OCI-LY1 (cell line): Measurements from ENCODE around the gene EFNA4.
A peak's percentile ranks its signal among the peaks of the same experiment; 100 is the strongest.

Experiments used
- H2AFZ ChIP-seq: fragments of 200-600 bp; sonication (generic), shearing (Covaris generic); 2 replicates; pipeline ENCODE4 v1.6.0; 2014; ENCODE audit warnings: antibody characterized with exemption, mild to moderate bottlenecking, low read length
- H3F3A ChIP-seq: fragments of 200-600 bp; sonication (generic), shearing (Covaris generic); 2 replicates; pipeline ENCODE4 v1.6.0; 2014; ENCODE audit warnings: mild to moderate bottlenecking, antibody characterized with exemption, low read length, moderate library complexity; ENCODE audit not compliant: insufficient read depth
- H3K27ac ChIP-seq: fragments of 200-600 bp; sonication (generic); 2 replicates; pipeline ENCODE4 v1.5.1; 2014; ENCODE audit warnings: low read length, mixed run types, mild to moderate bottlenecking, low read depth; ENCODE audit not compliant: poor library complexity, severe bottlenecking
- H3K27me3 ChIP-seq: fragments of 200-600 bp; sonication (generic); 2 replicates; pipeline ENCODE4 v1.6.0; 2014; ENCODE audit warnings: antibody characterized with exemption, mild to moderate bottlenecking, low read length, moderate library complexity; ENCODE audit not compliant: insufficient read depth
- H3K36me3 ChIP-seq: fragments of 200-600 bp; sonication (generic); 2 replicates; pipeline ENCODE4 v1.6.1; 2014; ENCODE audit warnings: mild to moderate bottlenecking, antibody characterized with exemption, low read length, moderate library complexity, mixed read lengths; ENCODE audit not compliant: insufficient read depth
- H3K4me1 ChIP-seq: fragments of 200-600 bp; sonication (generic); 2 replicates; pipeline ENCODE4 v1.5.1; 2014; ENCODE audit warnings: mild to moderate bottlenecking, low read length, moderate library complexity; ENCODE audit not compliant: insufficient read depth, severe bottlenecking
- H3K4me2 ChIP-seq: fragments of 200-600 bp; sonication (generic), shearing (Covaris generic); 2 replicates; pipeline ENCODE4 v1.6.1; 2014; ENCODE audit warnings: low read length
- H3K4me3 ChIP-seq: fragments of 200-600 bp; sonication (generic); 2 replicates; pipeline ENCODE4 v1.5.1; 2014; ENCODE audit warnings: low read length, low read depth, mild to moderate bottlenecking, mixed read lengths; ENCODE audit not compliant: poor library complexity, severe bottlenecking
- H3K79me2 ChIP-seq: fragments of 200-600 bp; shearing (Covaris generic); 2 replicates; pipeline ENCODE4 v1.6.1; 2016; ENCODE audit warnings: mixed run types, low read length, mixed read lengths; ENCODE audit not compliant: insufficient read depth
- H3K9ac ChIP-seq: fragments of 200-600 bp; sonication (generic), shearing (Covaris generic); 2 replicates; pipeline ENCODE4 v1.6.1; 2014; ENCODE audit warnings: mild to moderate bottlenecking, low read length, mixed read lengths
- H3K9me2 ChIP-seq: fragments of 200-600 bp; sonication (generic), shearing (Covaris generic); 2 replicates; pipeline ENCODE4 v1.6.1; 2014; ENCODE audit warnings: low read depth, mild to moderate bottlenecking, low read length, mixed read lengths
- H3K9me3 ChIP-seq: fragments of 200-600 bp; shearing (Covaris generic); 2 replicates; pipeline ENCODE4 v1.6.1; 2014; ENCODE audit warnings: low read length, mixed read lengths
- H4K20me1 ChIP-seq: fragments of 200-600 bp; sonication (generic), shearing (Covaris generic); 2 replicates; pipeline ENCODE4 v1.6.0; 2016; ENCODE audit warnings: mild to moderate bottlenecking, low read length; ENCODE audit not compliant: insufficient read depth
- EZH2 ChIP-seq: fragments of 200-600 bp; sonication (generic), shearing (Covaris generic); IDR thresholded peaks from 2 replicates; pipeline ENCODE4 v1.8.0; 2017; ENCODE audit warnings: borderline replicate concordance, mixed run types, mild to moderate bottlenecking, antibody characterized with exemption, low read length, moderate library complexity, mixed read lengths
- TF ChIP-seq, protein P1 (sequence below): fragments of 200-600 bp; sonication (generic), shearing (Covaris generic); IDR thresholded peaks from 2 replicates; pipeline ENCODE4 v1.5.1; 2017; ENCODE audit warnings: mild to moderate bottlenecking, antibody characterized with exemption, low read length, moderate library complexity, mixed read lengths

The EFNA4 gene

DNA sequence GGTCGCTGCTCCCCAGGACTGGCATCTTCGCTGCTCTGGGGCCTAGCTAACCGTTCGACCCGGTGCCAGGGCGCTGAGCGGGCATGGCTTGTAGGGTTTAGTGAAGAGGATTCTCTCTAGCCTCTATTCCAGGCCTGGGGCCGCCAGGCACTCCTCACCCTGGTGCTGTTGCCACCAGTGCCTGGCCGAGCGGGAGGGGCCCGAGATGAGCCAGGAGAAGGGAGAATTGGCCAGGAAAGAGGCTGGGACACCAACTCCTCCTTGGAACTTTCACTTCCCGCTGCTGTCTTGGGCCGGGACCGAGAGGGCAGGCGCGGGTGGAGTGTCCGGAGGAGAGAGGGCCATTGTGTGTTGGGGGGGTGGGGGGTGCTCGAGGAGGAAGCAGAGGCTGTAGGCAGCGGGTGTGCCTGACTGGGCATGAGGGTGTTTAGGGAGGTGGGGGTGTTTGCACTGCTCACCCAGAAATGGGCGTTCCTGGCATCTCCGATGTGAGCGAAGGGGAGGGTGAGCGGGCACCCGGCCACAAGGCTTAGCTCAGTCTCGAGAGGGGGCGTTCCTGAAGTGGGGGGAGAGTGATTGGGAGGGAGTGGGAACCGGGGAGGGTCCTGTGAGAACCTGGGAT is 11.7 kb upstream of the EFNA4 start:
- H3K9me2 ChIP-seq: no peaks in the 10 kb centered on the region
- H3K4me2 ChIP-seq: peak overlapping the region; percentile 85
- TF ChIP-seq, protein P1, sequence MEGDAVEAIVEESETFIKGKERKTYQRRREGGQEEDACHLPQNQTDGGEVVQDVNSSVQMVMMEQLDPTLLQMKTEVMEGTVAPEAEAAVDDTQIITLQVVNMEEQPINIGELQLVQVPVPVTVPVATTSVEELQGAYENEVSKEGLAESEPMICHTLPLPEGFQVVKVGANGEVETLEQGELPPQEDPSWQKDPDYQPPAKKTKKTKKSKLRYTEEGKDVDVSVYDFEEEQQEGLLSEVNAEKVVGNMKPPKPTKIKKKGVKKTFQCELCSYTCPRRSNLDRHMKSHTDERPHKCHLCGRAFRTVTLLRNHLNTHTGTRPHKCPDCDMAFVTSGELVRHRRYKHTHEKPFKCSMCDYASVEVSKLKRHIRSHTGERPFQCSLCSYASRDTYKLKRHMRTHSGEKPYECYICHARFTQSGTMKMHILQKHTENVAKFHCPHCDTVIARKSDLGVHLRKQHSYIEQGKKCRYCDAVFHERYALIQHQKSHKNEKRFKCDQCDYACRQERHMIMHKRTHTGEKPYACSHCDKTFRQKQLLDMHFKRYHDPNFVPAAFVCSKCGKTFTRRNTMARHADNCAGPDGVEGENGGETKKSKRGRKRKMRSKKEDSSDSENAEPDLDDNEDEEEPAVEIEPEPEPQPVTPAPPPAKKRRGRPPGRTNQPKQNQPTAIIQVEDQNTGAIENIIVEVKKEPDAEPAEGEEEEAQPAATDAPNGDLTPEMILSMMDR: no peak
- TF ChIP-seq EZH2: no peak
- H3K4me1 ChIP-seq: peaks cover 24% of the 10 kb centered on the region
- no peaks in the 10 kb centered on the region for H3K9me3 ChIP-seq
- no peaks in the 10 kb centered on the region for H3K27me3 ChIP-seq
- H3K9ac ChIP-seq: peak overlapping the region; percentile 73
- H3K79me2 ChIP-seq: no peaks in the 10 kb centered on the region
- H3F3A ChIP-seq: no peaks in the 10 kb centered on the region
- H3K36me3 ChIP-seq: peaks cover 5% of the 10 kb centered on the region
- no peak overlapping the region for H3K27ac ChIP-seq
- H4K20me1 ChIP-seq: no peaks in the 10 kb centered on the region
- H2AFZ ChIP-seq: no peak overlapping the region
- H3K4me3 ChIP-seq: peak overlapping the region; percentile 77

DNA sequence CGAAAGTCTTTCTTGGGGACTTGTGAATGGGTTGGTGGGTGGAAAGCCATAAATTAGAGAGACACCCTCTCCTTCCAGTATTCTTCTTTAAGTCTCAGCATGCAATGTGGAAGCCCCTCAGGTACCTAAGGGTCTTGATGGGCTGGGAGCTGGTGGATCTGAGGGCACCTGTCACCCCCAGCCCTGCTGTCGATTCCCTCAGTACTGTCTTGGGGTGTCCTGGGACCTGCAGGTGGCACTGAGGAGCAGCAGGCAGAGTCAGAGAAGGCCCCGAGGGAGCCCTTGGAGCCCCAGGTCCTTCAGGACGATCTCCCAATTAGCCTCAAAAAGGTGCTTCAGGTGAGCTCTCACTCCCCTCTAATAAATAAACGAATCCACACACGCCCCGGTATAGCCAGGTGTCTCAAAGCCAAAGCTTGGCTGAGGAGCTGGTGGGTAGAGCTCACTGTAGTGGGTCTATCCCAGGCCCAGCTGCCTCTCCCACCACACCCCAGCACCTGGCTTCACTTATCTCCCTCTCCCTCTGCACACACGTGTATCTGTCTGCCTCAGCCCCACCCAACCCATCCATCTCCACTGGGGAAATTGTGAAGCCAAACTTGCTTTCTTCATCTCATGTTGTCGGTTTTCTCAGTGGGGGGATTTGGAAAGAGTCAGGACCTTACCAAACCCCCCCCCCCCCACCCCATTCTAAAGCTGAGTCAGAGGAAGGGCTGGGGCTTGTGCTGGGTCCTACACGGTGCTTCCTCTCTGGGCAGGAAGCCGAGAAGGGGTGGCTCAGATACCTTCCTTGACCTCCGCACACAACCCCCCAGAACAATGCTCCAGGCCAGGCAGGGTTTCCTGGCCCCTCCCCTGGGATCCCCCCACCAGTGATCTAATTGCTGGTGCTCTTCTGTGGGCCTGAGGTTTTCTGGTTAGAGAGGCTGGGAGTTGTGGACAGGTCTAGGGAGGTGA is 10.8 kb upstream of the EFNA4 start:
- Histone ChIP-seq H3F3A (no peaks in the 10 kb centered on the region), H3K79me2 (no peaks in the 10 kb centered on the region), H3K9me3 (no peaks in the 10 kb centered on the region), H2AFZ (no peak overlapping the region), H3K4me1 (peaks cover 24% of the 10 kb centered on the region), H3K4me3 (peak overlapping the region; percentile 77), H3K36me3 (peaks cover 5% of the 10 kb centered on the region), H3K27ac (peak overlapping the region; percentile 13), H3K4me2 (peak overlapping the region; percentile 85), H4K20me1 (no peaks in the 10 kb centered on the region), H3K9ac (peak overlapping the region; percentile 11; the same call in 1 of the 2 replicates), H3K27me3 (no peaks in the 10 kb centered on the region), H3K9me2 (no peaks in the 10 kb centered on the region)
- TF ChIP-seq, protein P1: peak; percentile 32; the same call in 1 of the 2 replicates
- no peak for TF ChIP-seq EZH2

DNA sequence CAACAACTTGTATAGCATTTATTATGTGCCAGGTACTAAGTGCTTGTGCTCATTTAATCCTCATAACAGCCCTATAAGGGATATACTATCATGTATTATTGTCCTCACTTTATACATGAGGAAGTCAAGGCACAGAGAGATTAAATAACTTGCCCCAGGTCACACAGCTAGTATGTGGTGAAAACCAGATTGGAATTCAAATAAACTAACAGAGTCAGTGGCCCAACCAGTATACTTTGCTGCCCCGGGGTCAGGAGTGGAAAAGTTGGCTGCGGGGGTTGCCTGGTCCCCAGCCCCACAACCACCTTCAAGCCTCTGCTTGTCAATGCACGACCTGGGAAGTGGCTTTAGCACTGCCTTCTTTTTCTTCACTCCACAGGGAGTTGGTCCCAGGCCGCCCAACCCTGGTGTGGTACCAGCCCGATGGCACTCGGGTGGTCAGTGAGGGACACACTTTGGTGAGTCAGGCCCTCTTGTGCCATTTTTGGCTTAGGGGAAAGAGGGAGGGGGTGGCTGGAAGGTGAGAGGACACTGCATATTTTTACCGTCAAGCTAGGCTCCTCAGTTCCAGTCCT is 9.9 kb upstream of the EFNA4 start:
- H3K4me2 ChIP-seq: no peak overlapping the region
- H3K36me3 ChIP-seq: peaks cover 8% of the 10 kb centered on the region
- no peaks in the 10 kb centered on the region for H3K27me3 ChIP-seq
- no peaks in the 10 kb centered on the region for H3F3A ChIP-seq
- peaks cover 24% of the 10 kb centered on the region for H3K4me1 ChIP-seq
- no peaks in the 10 kb centered on the region for H3K9me2 ChIP-seq
- no peak overlapping the region for H3K27ac ChIP-seq
- no peak overlapping the region for H2AFZ ChIP-seq
- H3K4me3 ChIP-seq: no peak overlapping the region
- no peaks in the 10 kb centered on the region for H4K20me1 ChIP-seq
- H3K79me2 ChIP-seq: no peaks in the 10 kb centered on the region
- H3K9ac ChIP-seq: no peak overlapping the region
- H3K9me3 ChIP-seq: no peaks in the 10 kb centered on the region
- TF ChIP-seq EZH2: no peak
- TF ChIP-seq, protein P1: no peak
